ELF-1 (cell line): ENCODE measurements around the gene ARSK.
A peak's percentile ranks its signal among the peaks of the same experiment; 100 is the strongest.

ENCODE experiments used
- DNase-seq: peaks from one replicate; pipeline ENCODE4 v3.0.0-alpha.2; 2016; ENCODE audit warnings: low read depth, low spot score

ARSK gene

DNA sequence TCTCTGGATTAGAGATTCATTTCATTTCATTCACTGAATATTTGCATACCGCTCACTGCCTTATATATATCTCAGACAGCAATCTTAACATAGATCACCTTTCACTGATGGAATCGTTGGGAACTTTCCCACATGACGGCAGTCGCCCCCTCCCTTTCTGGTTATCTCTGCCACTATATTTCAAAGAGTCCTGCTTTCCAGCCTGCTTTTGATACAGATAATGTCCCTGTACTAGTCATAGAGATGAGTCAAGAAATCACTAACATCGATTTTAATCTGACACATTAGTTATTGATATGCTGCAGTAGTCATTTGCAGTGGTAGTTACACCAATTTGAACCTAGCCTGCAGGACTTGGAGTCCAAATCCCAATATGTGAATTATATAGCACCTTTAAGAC lies 8.5 kb downstream of the ARSK start:
- no peak for DNase-seq

GRCh38 chr5:95564450-95564849 lies 9.5 kb downstream of the ARSK start:
- no peak for DNase-seq

- DNase-seq, result no peak
Observed at GRCh38 chr5:95565280-95565920, 10.5 kb downstream of the ARSK start.

GRCh38 chr5:95572016-95572415 lies 17.1 kb downstream of the ARSK start:
- no peak for DNase-seq

DNA sequence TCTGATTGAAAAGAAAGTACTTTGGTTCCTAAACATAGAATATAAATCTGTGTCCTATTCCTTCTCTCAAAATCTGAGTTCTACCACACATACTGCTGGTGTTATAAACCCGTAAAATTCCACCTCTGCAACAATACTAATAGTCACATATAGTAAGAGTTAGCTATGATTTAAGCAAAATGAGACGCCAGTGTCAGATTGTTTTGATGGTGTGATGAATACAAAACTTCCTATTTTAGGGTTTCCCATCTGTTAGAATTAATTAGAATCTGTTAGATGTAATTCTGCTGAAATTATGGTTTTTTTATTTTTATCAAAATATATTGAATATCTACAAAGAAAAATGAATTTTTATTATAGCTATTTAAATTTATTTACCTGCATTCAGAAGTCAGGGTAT lies 26.7 kb downstream of the ARSK start:
- no peak for DNase-seq

DNA sequence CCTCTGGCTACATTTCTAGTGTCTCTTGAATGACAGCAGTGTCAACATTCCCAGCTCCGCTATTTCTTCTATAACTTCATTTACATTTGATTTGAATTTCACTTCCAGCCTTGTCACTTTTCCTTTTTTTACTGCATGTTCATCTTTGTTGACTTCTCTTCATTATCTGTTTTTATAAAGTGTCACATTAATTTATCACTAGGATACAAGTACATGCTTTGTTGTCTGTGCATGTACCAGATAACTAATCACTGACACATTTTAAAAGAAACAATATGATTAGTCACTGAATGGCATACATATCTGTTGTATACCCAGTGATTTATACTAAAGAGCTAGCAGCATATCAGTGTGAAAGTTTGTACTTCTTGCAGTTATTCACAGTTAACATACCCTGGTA lies 29.1 kb downstream of the ARSK start:
- DNase-seq, result no peak

DNA sequence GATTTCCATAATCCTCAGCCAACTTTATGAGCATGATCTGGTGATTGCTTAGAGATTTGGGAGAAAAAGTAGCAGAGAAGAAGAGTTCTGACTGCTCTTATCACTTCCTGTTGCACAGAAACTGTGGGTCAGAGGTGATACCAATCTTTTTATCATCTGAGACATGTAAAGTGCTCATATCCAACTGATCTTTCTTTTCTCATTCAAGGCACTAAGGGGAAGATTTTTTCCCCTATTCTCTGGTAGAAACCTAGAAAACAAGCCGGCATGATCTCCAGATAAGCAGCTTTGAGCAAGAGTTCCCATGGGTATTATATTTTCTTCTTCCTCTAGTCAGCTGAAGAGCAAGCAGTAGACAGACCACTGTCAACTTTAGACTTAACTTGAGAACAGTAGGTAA lies 36.0 kb downstream of the ARSK start:
- no peak for DNase-seq

DNA sequence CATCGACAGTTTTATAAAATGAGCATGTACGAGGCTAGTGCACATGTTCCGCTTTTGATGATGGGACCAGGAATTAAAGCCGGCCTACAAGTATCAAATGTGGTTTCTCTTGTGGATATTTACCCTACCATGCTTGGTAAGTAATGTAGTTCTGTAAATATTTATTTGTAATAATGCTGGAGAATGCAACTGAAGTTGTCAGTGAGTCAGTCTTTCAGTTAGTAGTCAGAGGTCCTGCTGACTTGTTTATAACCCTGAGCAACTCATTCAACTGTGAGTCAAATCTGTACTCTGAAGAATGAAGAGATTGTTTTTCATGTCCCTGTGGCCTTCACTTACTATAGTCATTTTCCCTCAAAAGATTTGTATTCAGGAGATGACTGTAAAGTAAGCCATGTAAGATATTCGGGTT lies 36.6 kb downstream of the ARSK start:
- DNase-seq, result no peak

DNA sequence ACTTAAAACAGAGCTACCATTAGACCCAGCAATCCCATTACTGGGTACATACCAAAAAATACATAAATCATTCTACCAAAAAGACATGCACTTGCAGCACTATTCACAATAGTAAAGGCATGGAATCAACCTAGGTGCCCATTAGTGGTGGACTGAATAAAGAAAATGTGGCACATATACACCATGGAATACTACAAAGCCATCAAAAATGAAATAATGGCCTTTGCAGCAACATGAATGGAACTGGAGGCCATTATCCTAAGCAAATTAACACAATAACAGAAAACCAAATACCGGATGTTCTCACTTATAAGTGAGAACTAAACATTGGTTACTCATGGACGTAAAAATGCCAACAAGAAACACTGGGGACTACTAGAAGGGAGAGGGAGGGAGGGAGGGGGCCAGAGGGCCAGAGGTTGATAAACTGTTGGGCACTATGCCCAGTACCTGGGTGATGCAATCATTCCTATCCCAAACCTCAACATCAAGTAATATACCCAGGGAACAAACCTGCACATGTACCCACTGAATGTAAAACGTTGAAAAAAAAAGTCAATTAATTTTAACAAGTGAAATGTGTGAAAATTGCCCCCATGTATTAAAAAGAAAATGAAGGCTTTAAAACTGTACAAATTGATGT lies 40.5 kb downstream of the ARSK start:
- no peak for DNase-seq

DNA sequence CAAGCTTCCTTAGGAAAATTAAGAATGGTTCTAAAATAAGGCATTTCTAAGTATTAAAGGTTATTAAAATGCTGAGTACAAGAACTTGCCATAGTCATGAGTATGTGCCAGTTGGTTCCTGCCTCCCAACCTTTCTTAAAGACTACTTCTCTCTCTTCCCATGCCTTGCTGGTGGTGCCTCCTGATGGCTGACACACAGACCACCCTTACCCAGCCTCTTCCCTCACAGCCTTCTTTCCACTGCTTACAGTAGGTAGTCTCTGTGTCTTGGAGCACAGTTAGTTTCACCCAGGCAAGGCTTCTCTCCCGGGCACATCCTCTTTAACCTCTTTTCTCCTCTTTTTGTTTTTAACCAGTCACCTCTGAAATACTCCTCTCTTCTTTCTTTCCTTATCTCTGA lies 44.4 kb downstream of the ARSK start:
- DNase-seq, result no peak

GRCh38 chr5:95600557-95600956 lies 45.7 kb downstream of the ARSK start:
- DNase-seq, result no peak

DNA sequence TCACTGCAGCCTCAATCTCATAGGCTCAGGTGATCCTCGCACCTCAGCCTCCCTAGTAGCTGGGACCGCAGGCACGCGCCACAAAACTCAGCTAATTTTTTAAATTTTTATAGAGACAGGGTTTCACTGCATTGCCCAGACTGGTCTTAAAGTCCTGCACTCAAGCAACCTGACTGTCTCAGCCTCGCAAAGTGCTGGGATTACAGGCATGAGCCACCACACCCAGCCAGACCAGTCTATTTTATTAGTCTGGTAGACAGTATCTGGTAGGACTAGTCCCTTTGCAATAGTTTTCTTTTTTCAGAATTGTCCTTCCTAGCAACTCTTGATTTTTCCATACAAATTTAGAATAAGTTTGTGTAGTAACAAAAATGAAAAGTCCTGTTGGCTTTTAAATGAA lies 50.9 kb downstream of the ARSK start:
- no peak for DNase-seq

DNA sequence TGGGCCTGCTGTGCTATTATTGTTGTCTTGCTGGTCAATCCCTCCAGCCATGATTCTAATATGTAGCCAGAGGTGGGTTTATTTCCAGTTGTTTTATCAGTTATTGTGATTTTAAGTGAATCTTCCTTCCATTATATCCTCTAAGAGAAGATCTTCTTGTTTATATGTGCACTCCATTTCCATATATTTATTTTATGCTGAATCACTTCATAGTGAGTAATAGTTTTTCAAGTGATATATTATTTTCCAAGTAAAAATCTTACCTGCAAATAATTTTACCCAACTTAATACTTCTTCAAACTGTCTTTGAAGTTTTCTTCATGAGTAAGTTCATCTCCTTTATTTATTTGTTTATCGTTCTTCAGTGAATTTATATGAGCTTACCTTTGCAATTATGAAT lies 51.5 kb downstream of the ARSK start:
- no peak for DNase-seq

- DNase-seq, result no peak
Observed at GRCh38 chr5:95609711-95610110, 54.8 kb downstream of the ARSK start.

DNA sequence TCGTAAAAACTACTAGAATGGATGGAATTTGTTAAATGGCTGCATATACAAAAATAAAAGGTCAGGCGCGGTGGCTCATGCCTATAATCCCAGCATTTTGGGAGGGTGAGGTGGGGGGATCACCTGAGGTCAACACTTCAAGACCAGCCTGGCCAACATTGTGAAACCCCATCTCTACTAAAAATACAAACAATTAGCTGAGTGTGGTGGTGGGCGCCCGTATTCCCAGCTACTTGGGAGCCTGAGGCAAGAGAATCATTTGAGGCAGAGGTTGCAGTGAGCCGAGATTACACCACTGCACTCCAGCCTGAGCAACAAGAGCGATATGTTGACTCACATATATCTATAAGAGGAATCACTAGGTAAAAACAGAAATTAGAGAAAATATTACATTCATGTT lies 55.6 kb downstream of the ARSK start:
- DNase-seq, result no peak

- DNase-seq, result no peak
Observed at GRCh38 chr5:95611396-95611795, 56.5 kb downstream of the ARSK start.

- no peak for DNase-seq
Observed at GRCh38 chr5:95613514-95613913, 58.6 kb downstream of the ARSK start.

DNA sequence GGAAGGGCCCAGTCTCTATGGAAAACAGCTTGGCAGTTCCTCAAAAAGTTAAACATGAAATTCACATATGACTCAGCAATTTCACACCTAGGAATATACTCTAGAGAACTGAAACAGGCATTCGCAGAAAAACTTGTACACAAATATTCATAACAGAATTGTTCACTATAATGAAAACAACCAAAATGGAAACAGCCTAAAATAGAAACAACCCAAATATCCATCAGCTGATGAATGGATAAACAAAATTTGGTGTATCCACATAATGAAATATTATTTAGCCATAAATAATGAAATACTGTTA lies 60.2 kb downstream of the ARSK start:
- no peak for DNase-seq

GRCh38 chr5:95617057-95617456 lies 62.2 kb downstream of the ARSK start:
- no peak for DNase-seq

DNA sequence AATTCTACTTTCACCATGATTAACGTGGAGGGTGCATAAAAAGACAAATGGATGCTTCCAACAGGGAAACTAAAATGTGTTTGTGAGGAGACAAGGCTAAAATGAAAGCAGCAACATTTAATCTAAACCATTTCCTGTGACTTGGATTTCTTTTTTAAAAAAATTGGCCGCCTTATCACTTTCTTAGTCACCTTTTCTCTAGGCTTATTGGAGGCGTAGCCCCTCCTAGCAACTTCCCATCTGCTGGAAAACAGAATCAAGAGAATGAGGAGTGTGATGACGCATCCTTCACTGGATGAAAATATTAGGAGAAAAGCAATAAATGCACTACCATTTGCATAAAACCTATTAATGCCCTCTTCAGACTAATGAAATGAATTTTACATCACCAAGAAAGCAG lies 64.2 kb downstream of the ARSK start:
- DNase-seq, result no peak

GRCh38 chr5:95619514-95620029 lies 64.7 kb downstream of the ARSK start:
- no peak for DNase-seq

DNA sequence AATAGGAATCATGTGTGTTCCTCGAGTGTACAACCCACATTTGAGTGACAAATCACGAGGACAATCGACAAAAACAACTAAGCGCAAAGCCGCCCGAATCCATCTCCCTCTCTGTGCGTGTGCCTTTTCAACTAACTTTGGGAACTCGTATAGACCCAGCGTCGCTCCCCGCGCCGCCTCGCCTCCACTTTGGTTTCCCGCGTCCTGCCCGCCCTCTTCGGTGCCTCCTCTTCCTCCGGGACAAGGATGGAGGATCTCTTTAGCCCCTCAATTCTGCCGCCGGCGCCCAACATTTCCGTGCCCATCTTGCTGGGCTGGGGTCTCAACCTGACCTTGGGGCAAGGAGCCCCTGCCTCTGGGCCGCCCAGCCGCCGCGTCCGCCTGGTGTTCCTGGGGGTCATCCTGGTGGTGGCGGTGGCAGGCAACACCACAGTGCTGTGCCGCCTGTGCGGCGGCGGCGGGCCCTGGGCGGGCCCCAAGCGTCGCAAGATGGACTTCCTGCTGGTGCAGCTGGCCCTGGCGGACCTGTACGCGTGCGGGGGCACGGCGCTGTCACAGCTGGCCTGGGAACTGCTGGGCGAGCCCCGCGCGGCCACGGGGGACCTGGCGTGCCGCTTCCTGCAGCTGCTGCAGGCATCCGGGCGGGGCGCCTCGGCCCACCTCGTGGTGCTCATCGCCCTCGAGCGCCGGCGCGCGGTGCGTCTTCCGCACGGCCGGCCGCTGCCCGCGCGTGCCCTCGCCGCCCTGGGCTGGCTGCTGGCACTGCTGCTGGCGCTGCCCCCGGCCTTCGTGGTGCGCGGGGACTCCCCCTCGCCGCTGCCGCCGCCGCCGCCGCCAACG lies 65.3 kb downstream of the ARSK start, which contains the start of gene GPR150:
Gene GPR150 (plus strand): TSS at position 58 of the 840 bp plus-strand sequence. CDS start 189 bp downstream, at position 247.
- DNase-seq, result peak; percentile 53
